WTC11 (cell line): Measurements from ENCODE around the gene C2orf49.

Experiments used
- ATF2 ChIP-seq: sonication (generic); formaldehyde crosslinking; IDR thresholded peaks from 2 replicates; pipeline ENCODE4 v1.8.1; 2022; ENCODE audit warnings: low read depth, missing genetic modification reagents, borderline replicate concordance
- CTCF ChIP-seq: fragments of 200-600 bp; IDR thresholded peaks from 2 replicates; pipeline ENCODE4 v1.8.0; 2022; ENCODE audit warnings: antibody characterized with exemption
- EMX1 ChIP-seq: fragments of 250-450 bp; sonication (Bioruptor Pico); IDR thresholded peaks from 2 replicates; pipeline ENCODE4 v1.8.0; 2021; ENCODE audit warnings: mild to moderate bottlenecking
- GTF2I ChIP-seq: fragments of 250-450 bp; sonication (Bioruptor Pico); conservative IDR thresholded peaks from 2 replicates; pipeline ENCODE4 v1.4.0; 2021; ENCODE audit warnings: mild to moderate bottlenecking
- MAX ChIP-seq: sonication (generic); formaldehyde crosslinking; IDR thresholded peaks from 2 replicates; pipeline ENCODE4 v1.8.0; 2022; ENCODE audit warnings: mild to moderate bottlenecking, missing genetic modification reagents
- RELA ChIP-seq: sonication (generic); formaldehyde crosslinking; IDR thresholded peaks from 2 replicates; pipeline ENCODE4 v1.8.1; 2022; ENCODE audit warnings: missing genetic modification reagents, mild to moderate bottlenecking, borderline replicate concordance
- TEAD1 ChIP-seq: sonication (generic); formaldehyde crosslinking; IDR thresholded peaks from 2 replicates; pipeline ENCODE4 v1.8.0; 2022; ENCODE audit warnings: mild to moderate bottlenecking, missing genetic modification reagents
- TP53 ChIP-seq: sonication (generic); formaldehyde crosslinking; IDR thresholded peaks from 2 replicates; pipeline ENCODE4 v1.8.1; 2023; ENCODE audit warnings: mild to moderate bottlenecking, missing genetic modification reagents
- ZBTB21 ChIP-seq: sonication (generic); formaldehyde crosslinking; IDR thresholded peaks from 2 replicates; pipeline ENCODE4 v1.8.1; 2023; ENCODE audit warnings: mild to moderate bottlenecking, missing genetic modification reagents, borderline replicate concordance
- ZNF121 ChIP-seq: sonication (generic); formaldehyde crosslinking; IDR thresholded peaks from 2 replicates; pipeline ENCODE4 v1.8.0; 2023; ENCODE audit warnings: missing genetic modification reagents

GRCh38 chr2:105325389-105325963 is 11.9 kb upstream of the C2orf49 start:
- no peak for TF ChIP-seq ZNF121 (CRISPR knock-in tag)
- TF ChIP-seq TP53, result no peak
- TF ChIP-seq ATF2 (CRISPR knock-in tag), result no peak
- no peak for TF ChIP-seq ZBTB21 (CRISPR knock-in tag)
- TF ChIP-seq EMX1 (CRISPR knock-in tag), result no peak
- no peak for TF ChIP-seq RELA (CRISPR knock-in tag)
- TF ChIP-seq CTCF, result no peak
- TF ChIP-seq TEAD1 (CRISPR knock-in tag), result no peak
- no peak for TF ChIP-seq GTF2I
- TF ChIP-seq MAX (CRISPR knock-in tag), result no peak
